H9 (cell line): ENCODE measurements around the gene SKIC2. TPM values are rescaled to one million over a fixed set of nuclear protein-coding genes. Genes with fewer than 3 reads are reported as not detected.
"Not testable (repeated sequence)": the region's sequence is repeated elsewhere in the genome, so short reads cannot be mapped to it uniquely, and the experiment has no call there.

Experiments
- DNase-seq: peaks from one replicate; pipeline ENCODE4 v3.0.0-alpha.2; 2017
- H2AFZ ChIP-seq: one replicate; pipeline ENCODE4 v1.6.1; 2013; ENCODE audit warnings: mild to moderate bottlenecking, low read length, control low read depth, moderate library complexity
- H2AK5ac ChIP-seq: 2 replicates; pipeline ENCODE4 v1.6.1; 2013; ENCODE audit warnings: low read length, control low read depth, mixed read lengths; ENCODE audit not compliant: insufficient read length
- H2BK120ac ChIP-seq: one replicate; pipeline ENCODE4 v1.6.1; 2013; ENCODE audit warnings: low read depth, mild to moderate bottlenecking, low read length, control low read depth, inconsistent platforms; ENCODE audit not compliant: poor library complexity, severe bottlenecking
- H2BK12ac ChIP-seq: 2 replicates; pipeline ENCODE4 v1.6.1; 2013; ENCODE audit warnings: low read length, control low read depth, mixed read lengths, low read depth; ENCODE audit not compliant: insufficient read length
- H2BK15ac ChIP-seq: 2 replicates; pipeline ENCODE4 v1.6.1; 2013; ENCODE audit warnings: low read depth, low read length, control low read depth
- H2BK20ac ChIP-seq: one replicate; pipeline ENCODE4 v1.6.1; 2013; ENCODE audit warnings: low read depth, mild to moderate bottlenecking, low read length, control low read depth, inconsistent platforms; ENCODE audit not compliant: poor library complexity, severe bottlenecking
- H2BK5ac ChIP-seq: 2 replicates; pipeline ENCODE4 v1.6.1; 2013; ENCODE audit warnings: low read length, control low read depth, mixed read lengths; ENCODE audit not compliant: insufficient read length
- H3K14ac ChIP-seq: 2 replicates; pipeline ENCODE4 v1.6.1; 2013; ENCODE audit warnings: low read length, control low read depth; ENCODE audit not compliant: insufficient read depth
- H3K18ac ChIP-seq: 2 replicates; pipeline ENCODE4 v1.6.1; 2013; ENCODE audit warnings: low read depth, mild to moderate bottlenecking, mixed read lengths, low read length, control low read depth; ENCODE audit not compliant: insufficient read length
- H3K23ac ChIP-seq: 2 replicates; pipeline ENCODE4 v1.6.1; 2013; ENCODE audit warnings: low read length, control low read depth, mixed read lengths, low read depth; ENCODE audit not compliant: insufficient read length
- H3K23me2 ChIP-seq: 2 replicates; pipeline ENCODE4 v1.6.1; 2013; ENCODE audit warnings: low read depth, mild to moderate bottlenecking, mixed read lengths, low read length, control low read depth; ENCODE audit not compliant: insufficient read length, poor library complexity, severe bottlenecking
- H3K27ac ChIP-seq: 2 replicates; pipeline ENCODE4 v1.5.1; 2013; ENCODE audit warnings: low read length, control low read depth, mixed read lengths, low read depth; ENCODE audit not compliant: insufficient read length
- H3K27me3 ChIP-seq: 2 replicates; pipeline ENCODE4 v1.6.1; 2013; ENCODE audit warnings: low read length, control low read depth, inconsistent platforms; ENCODE audit not compliant: insufficient read depth
- H3K4ac ChIP-seq: 2 replicates; pipeline ENCODE4 v1.6.1; 2013; ENCODE audit warnings: low read depth, mild to moderate bottlenecking, control low read depth, inconsistent platforms, low read length, moderate library complexity
- H3K4me1 ChIP-seq: 2 replicates; pipeline ENCODE4 v1.6.1; 2013; ENCODE audit warnings: low read length, control low read depth, inconsistent platforms; ENCODE audit not compliant: insufficient read depth
- H3K4me2 ChIP-seq: 2 replicates; pipeline ENCODE4 v1.6.1; 2013; ENCODE audit warnings: low read length, control low read depth, mixed read lengths; ENCODE audit not compliant: insufficient read length, insufficient read depth
- H3K56ac ChIP-seq: 2 replicates; pipeline ENCODE4 v1.6.1; 2013; ENCODE audit warnings: low read depth, mild to moderate bottlenecking, mixed read lengths, low read length, control low read depth; ENCODE audit not compliant: insufficient read length
- H3K79me1 ChIP-seq: 2 replicates; pipeline ENCODE4 v1.6.1; 2013; ENCODE audit warnings: low read depth, mild to moderate bottlenecking, moderate library complexity, low read length, control low read depth, inconsistent platforms; ENCODE audit not compliant: insufficient read depth, poor library complexity, severe bottlenecking
- H3K79me2 ChIP-seq: 2 replicates; pipeline ENCODE4 v1.6.1; 2013; ENCODE audit warnings: low read length, control low read depth, inconsistent platforms; ENCODE audit not compliant: insufficient read depth
- H3K9ac ChIP-seq: 2 replicates; pipeline ENCODE4 v1.6.1; 2013; ENCODE audit warnings: low read length, control low read depth, mixed read lengths; ENCODE audit not compliant: insufficient read length; ENCODE audit errors: extremely low read depth
- H3K9me3 ChIP-seq: one replicate; pipeline ENCODE4 v1.6.1; 2013; ENCODE audit warnings: low read depth, low read length, inconsistent platforms; ENCODE audit not compliant: control insufficient read depth
- H3T11ph ChIP-seq: one replicate; pipeline ENCODE4 v1.6.1; 2013; ENCODE audit warnings: mild to moderate bottlenecking, low read length, control low read depth, inconsistent platforms
- H4K20me1 ChIP-seq: one replicate; pipeline ENCODE4 v1.6.1; 2013; ENCODE audit not compliant: control insufficient read depth, insufficient read length, insufficient read depth
- H4K5ac ChIP-seq: 2 replicates; pipeline ENCODE4 v1.6.1; 2013; ENCODE audit warnings: low read depth, mild to moderate bottlenecking, mixed read lengths, low read length, control low read depth; ENCODE audit not compliant: insufficient read length
- H4K8ac ChIP-seq: replicated peaks from 2 replicates; pipeline ENCODE4 v1.6.1; 2013; ENCODE audit warnings: low read length, control low read depth, mixed read lengths, low read depth; ENCODE audit not compliant: insufficient read length
- H4K91ac ChIP-seq: 2 replicates; pipeline ENCODE4 v1.6.1; 2013; ENCODE audit warnings: low read depth, mild to moderate bottlenecking, moderate library complexity, mixed read lengths, low read length, control low read depth; ENCODE audit not compliant: insufficient read length
- H3K27ac Mint-ChIP-seq, 3 experiments: 2 replicates in 2 of 3; 3 replicates in 1 of 3; pipeline ENCODE4 v1.8.0; 2020 to 2021; ENCODE audit warnings: mixed read lengths in 3 of 3, mild to moderate bottlenecking in 1 of 3, moderate library complexity in 1 of 3
- H3K27me3 Mint-ChIP-seq: 2 replicates; pipeline ENCODE4 v1.8.0; 2021; ENCODE audit warnings: low read depth, mild to moderate bottlenecking, moderate library complexity, mixed read lengths
- H3K36me3 Mint-ChIP-seq, 3 experiments: 2 replicates in 2 of 3; 3 replicates in 1 of 3; pipeline ENCODE4 v1.8.0; 2020 to 2021; ENCODE audit warnings: low read depth in 3 of 3, mixed read lengths in 3 of 3; ENCODE audit not compliant: insufficient read depth in 1 of 3
- H3K4me1 Mint-ChIP-seq, 2 experiments: 2 replicates each; pipeline ENCODE4 v1.8.0; 2020; ENCODE audit warnings: mixed read lengths in 2 of 2
- H3K4me3 Mint-ChIP-seq, 2 experiments: 2 replicates in 1 of 2; 3 replicates in 1 of 2; pipeline ENCODE4 v1.8.0; 2020 to 2021; ENCODE audit warnings: mild to moderate bottlenecking in 2 of 2, mixed read lengths in 2 of 2, moderate library complexity in 1 of 2
- H3K9me3 Mint-ChIP-seq, 2 experiments: 2 replicates in 1 of 2; 3 replicates in 1 of 2; pipeline ENCODE4 v1.8.0; 2020; ENCODE audit warnings: mild to moderate bottlenecking in 2 of 2, mixed read lengths in 2 of 2, moderate library complexity in 1 of 2
- WGBS: extraction: QIAGEN DNeasy Blood & Tissue Kit; methylation state at CpG from one replicate; pipeline ENCODE4 v1.1.7; 2013; ENCODE audit warnings: missing lambda C conversion rate, low lambda C conversion rate, mixed read lengths; ENCODE audit not compliant: insufficient read length; ENCODE audit errors: extremely low coverage; 5-methylcytosine and 5-hydroxymethylcytosine counted together
- total RNA-seq: library from RNA; stranded (reverse); gene quantifications from 2 replicates; pipeline ENCODE4 v1.2.1, GENCODE V29; 2021

SKIC2 gene
- total RNA-seq, 1 experiment from 2014 or later, result 86.2 TPM

DNA sequence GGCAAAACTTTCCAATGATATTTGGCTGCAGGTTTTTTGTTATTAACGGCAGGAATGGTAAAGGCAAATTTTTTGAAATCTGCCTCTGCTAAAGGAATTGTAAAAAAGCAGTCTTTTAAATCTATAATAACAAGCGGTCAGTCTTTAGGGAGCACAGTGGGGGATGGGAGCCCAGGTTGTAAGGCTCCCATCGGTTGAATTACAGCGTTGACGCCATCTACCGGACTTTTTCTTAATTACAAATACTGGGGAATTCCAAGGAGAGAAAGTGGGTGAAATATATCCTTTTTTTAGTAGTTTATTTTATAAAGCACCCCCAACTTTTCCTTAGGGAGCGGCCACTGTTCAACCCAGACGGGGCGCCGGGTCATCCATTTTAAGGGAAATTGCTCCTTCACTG, 30.4 kb downstream of the SKIC2 start:
- H4K20me1 ChIP-seq, H2BK20ac ChIP-seq, H3K23ac ChIP-seq, H3K4ac ChIP-seq, H3K79me1 ChIP-seq, H3K14ac ChIP-seq, H2BK120ac ChIP-seq, H3K4me2 ChIP-seq, H4K5ac ChIP-seq, H3K9me3 ChIP-seq, H2AK5ac ChIP-seq, H3K4me1 Mint-ChIP-seq, H3K23me2 ChIP-seq, H2BK12ac ChIP-seq, H3T11ph ChIP-seq, H3K27ac Mint-ChIP-seq, H4K8ac ChIP-seq, H3K27me3 Mint-ChIP-seq, H2BK15ac ChIP-seq, H3K9me3 Mint-ChIP-seq, H3K4me3 Mint-ChIP-seq, H3K9ac ChIP-seq, H2BK5ac ChIP-seq, H3K27ac ChIP-seq, H3K18ac ChIP-seq, H3K36me3 Mint-ChIP-seq, H3K4me1 ChIP-seq, H3K56ac ChIP-seq, H3K27me3 ChIP-seq, H3K79me2 ChIP-seq, DNase-seq, H2AFZ ChIP-seq, H4K91ac ChIP-seq: not testable (repeated sequence)
- WGBS, result no CpG with 5 or more reads among the region's 10 CpGs

DNA sequence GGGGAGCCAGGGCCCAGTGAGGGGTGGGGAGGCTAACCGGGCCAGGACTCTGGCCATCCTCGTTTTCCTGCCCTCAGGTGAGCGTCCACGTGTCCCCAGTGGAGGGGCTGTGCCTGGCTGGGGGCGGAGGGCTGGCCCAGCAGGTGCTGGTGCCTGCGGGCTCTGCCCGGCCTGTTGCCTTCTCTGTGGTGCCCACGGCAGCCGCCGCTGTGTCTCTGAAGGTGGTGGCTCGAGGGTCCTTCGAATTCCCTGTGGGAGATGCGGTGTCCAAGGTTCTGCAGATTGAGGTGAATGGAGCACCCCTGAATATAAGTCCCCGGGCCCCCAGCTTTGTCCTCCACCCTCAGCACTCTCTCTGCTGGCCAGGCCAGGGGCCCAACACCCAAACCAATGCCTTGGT, 35.4 kb downstream of the SKIC2 start:
- not testable (repeated sequence) for H3K79me2 ChIP-seq, H3K23me2 ChIP-seq, H2AK5ac ChIP-seq, H3K4me1 ChIP-seq, H4K20me1 ChIP-seq, H3K23ac ChIP-seq, H3T11ph ChIP-seq, H3K27me3 ChIP-seq, H4K5ac ChIP-seq, H3K36me3 Mint-ChIP-seq, H2BK15ac ChIP-seq, H3K4me3 Mint-ChIP-seq, H3K4me1 Mint-ChIP-seq, H3K27ac ChIP-seq, H3K9ac ChIP-seq, H3K4me2 ChIP-seq, H3K56ac ChIP-seq, H3K4ac ChIP-seq, H2BK5ac ChIP-seq, H3K27ac Mint-ChIP-seq, H3K79me1 ChIP-seq, H2AFZ ChIP-seq, H2BK120ac ChIP-seq, DNase-seq, H3K14ac ChIP-seq, H3K9me3 Mint-ChIP-seq, H2BK20ac ChIP-seq, H2BK12ac ChIP-seq, H4K91ac ChIP-seq, H3K27me3 Mint-ChIP-seq, H3K18ac ChIP-seq, H3K9me3 ChIP-seq, H4K8ac ChIP-seq
- no CpG with 5 or more reads among the region's 14 CpGs for WGBS
